ENCODE results near the gene AFF4. TPM values are rescaled to one million over a fixed set of nuclear protein-coding genes. Genes with fewer than 3 reads are reported as not detected.
"Not testable (repeated sequence)": the region's sequence is repeated elsewhere in the genome, so short reads cannot be mapped to it uniquely, and the experiment has no call there.

AFF4 gene
- total RNA-seq, 4 donors from 2014 or later = 55.0 to 87.6 (median 75.3) TPM

DNA sequence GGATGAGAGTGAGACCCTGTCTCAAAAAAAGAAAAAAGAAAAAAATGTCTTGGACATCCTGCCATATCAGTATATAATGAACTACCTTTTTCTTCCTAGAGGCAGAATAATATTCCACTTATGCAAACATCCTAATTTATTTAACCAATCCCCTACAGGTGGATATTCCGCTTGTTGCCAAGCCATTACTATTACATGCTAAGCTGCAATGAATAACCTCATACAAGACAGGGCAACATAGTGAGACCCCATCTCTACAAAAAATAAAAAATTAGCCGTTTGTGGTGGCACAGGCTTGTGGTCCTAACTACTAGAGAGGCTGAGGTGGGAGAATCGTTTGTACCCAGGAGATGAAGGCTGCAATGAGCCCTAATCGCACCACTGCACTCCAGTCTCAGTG is 1.7 kb upstream of the AFF4 start:
- Histone ChIP-seq H3K27me3 (no peaks in the 10 kb centered on the region), H3K36me3 (no peaks in the 10 kb centered on the region), H3K4me3 (no peak overlapping the region), H3K27ac (no peak overlapping the region), H3K9me3 (no peaks in the 10 kb centered on the region), H3K4me1 (peaks cover 3 to 30% (median 3%) of the 10 kb centered on the region in 3 donors)
- TF ChIP-seq EP300 (IDR thresholded peaks at IDR 0.05) = no peak
- no peak for TF ChIP-seq POLR2AphosphoS5 (IDR thresholded peaks at IDR 0.05)
- no peak for TF ChIP-seq POLR2A (IDR thresholded peaks at IDR 0.05)
- TF ChIP-seq, protein P1, sequence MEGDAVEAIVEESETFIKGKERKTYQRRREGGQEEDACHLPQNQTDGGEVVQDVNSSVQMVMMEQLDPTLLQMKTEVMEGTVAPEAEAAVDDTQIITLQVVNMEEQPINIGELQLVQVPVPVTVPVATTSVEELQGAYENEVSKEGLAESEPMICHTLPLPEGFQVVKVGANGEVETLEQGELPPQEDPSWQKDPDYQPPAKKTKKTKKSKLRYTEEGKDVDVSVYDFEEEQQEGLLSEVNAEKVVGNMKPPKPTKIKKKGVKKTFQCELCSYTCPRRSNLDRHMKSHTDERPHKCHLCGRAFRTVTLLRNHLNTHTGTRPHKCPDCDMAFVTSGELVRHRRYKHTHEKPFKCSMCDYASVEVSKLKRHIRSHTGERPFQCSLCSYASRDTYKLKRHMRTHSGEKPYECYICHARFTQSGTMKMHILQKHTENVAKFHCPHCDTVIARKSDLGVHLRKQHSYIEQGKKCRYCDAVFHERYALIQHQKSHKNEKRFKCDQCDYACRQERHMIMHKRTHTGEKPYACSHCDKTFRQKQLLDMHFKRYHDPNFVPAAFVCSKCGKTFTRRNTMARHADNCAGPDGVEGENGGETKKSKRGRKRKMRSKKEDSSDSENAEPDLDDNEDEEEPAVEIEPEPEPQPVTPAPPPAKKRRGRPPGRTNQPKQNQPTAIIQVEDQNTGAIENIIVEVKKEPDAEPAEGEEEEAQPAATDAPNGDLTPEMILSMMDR (IDR thresholded peaks at IDR 0.05) = no peak
- no peak for ATAC-seq
- 81 to 87% methylated on average over 3 of the region's 4 CpGs for WGBS, 2 donors (ENCODE audit: low coverage in 1 of 2)

DNA sequence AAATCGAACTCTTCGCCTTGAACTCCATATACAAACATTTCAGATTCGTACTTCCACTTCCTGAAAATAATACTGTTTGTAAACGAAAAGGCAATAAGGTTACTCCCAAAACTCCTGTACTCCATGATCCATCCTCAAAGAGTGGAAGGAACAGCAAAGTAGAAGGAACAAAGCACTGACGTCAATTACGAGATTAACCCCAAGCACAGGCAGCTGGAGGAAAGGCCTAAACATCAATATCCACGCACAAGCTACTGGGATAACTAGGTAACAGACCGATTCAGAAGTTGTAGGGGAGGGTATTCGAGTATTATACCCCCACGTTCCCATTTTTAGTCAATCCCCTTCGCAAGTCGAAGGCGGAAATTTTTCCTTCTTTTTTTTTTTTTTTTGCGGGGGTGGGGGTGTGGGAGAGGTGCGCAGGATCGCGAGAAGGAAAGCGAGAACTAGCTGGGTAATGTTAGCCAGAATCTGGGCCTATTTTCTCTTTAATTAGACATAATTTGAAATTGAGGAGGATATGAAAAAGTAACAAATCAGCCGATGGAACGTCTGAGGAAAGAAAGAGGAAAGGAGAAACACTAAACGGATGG is 909 bp downstream of the AFF4 start:
- peak overlapping the region; percentile 51 to 100 for H3K4me3 ChIP-seq
- 0 to 1% methylated on average over 19 to 21 of the region's 21 CpGs for WGBS, 2 donors (ENCODE audit: low coverage in 1 of 2)
- no peaks in the 10 kb centered on the region for H3K9me3 ChIP-seq
- peaks cover 3 to 50% (median 3%) of the 10 kb centered on the region in 3 donors for H3K4me1 ChIP-seq
- no peaks in the 10 kb centered on the region for H3K27me3 ChIP-seq
- peak overlapping the region; percentile 88 to 100 (median 100) for H3K27ac ChIP-seq
- no peaks in the 10 kb centered on the region for H3K36me3 ChIP-seq
- ATAC-seq = no peak
- TF ChIP-seq POLR2A (IDR thresholded peaks at IDR 0.05) = no peak
- TF ChIP-seq POLR2AphosphoS5 (IDR thresholded peaks at IDR 0.05) = peak; percentile 60

GRCh38 chr5:132961887-132962286 is 1.5 kb downstream of the AFF4 start:
- Histone ChIP-seq H3K27me3 (no peaks in the 10 kb centered on the region), H3K36me3 (no peaks in the 10 kb centered on the region), H3K9me3 (no peaks in the 10 kb centered on the region), H3K4me1 (peaks cover 3 to 57% (median 3%) of the 10 kb centered on the region in 3 donors), H3K27ac (peak overlapping the region; percentile 88 to 100 (median 100)), H3K4me3 (peak overlapping the region; percentile 51 to 100)
- WGBS, 2 donors (ENCODE audit: low coverage in 1 of 2) = 2 to 11% methylated on average over 5 of the region's 5 CpGs
- no peak for ATAC-seq
- TF ChIP-seq POLR2A (IDR thresholded peaks at IDR 0.05) = no peak
- TF ChIP-seq, protein P1 (IDR thresholded peaks at IDR 0.05) = no peak
- TF ChIP-seq EP300 (IDR thresholded peaks at IDR 0.05) = no peak
- no peak for TF ChIP-seq POLR2AphosphoS5 (IDR thresholded peaks at IDR 0.05)

DNA sequence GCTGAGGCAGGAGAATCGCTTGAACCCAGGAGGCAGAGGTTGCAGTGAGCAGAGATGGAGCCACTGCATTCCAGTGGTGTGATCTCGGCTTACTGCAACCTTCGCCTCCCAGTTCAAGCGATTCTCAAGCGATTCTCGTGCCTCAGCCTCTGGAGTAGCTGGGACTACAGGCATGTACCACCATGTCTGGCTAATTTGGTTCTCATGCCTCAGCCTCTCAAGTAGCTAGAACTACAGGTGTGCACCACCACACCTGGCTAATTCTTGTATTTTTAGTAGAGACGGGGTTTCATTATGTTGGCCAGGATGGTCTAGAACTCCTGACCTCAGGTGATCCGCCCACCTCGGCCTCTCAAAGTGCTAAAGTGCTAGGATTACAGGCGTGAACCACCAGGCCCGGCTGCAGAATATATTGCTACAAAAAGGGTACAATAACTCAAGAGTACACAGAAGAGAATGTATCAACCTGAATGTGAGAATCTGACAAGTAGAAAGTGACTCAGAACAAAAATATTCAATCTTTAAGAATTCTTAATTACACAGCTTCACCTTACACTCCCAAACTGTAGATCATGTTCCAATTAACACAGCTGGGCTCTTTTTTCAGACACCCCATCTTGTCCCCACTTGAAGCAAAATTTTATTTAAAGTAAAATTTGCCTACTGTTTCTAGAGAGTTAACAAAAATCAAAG is 2.2 kb downstream of the AFF4 start:
- Histone ChIP-seq H3K27ac (peak overlapping the region in 3 of 4 donors; percentile 100), H3K4me1 (peaks cover 3 to 62% (median 3%) of the 10 kb centered on the region in 3 donors), H3K4me3 (peak overlapping the region; percentile 51 to 100)
- not testable (repeated sequence) for H3K9me3 ChIP-seq, H3K27me3 ChIP-seq, ATAC-seq, H3K36me3 ChIP-seq
- 40 to 56% methylated on average over 1 to 4 of the region's 11 CpGs for WGBS, 2 donors (ENCODE audit: low coverage in 1 of 2)

- ATAC-seq = not testable (repeated sequence)
- WGBS, 2 donors (ENCODE audit: low coverage in 1 of 2) = 81 to 82% methylated on average over 2 to 3 of the region's 6 CpGs
Observed at GRCh38 chr5:132956166-132956799, 7.2 kb downstream of the AFF4 start.

GRCh38 chr5:132953710-132954109 is 9.7 kb downstream of the AFF4 start:
- Histone ChIP-seq H3K27me3 (no peaks in the 10 kb centered on the region), H3K36me3 (peaks cover 0 to 9% of the 10 kb centered on the region in 2 donors), H3K4me1 (peaks cover 0 to 80% (median 3%) of the 10 kb centered on the region in 3 donors), H3K27ac (peak overlapping the region in 2 of 4 donors; percentile 42 to 47), H3K9me3 (no peaks in the 10 kb centered on the region), H3K4me3 (no peak overlapping the region)
- TF ChIP-seq EP300 (IDR thresholded peaks at IDR 0.05) (no peak), POLR2AphosphoS5 (IDR thresholded peaks at IDR 0.05) (peak; percentile 58), POLR2A (IDR thresholded peaks at IDR 0.05) (no peak)
- TF ChIP-seq, protein P1 (IDR thresholded peaks at IDR 0.05) = no peak
- no peak for ATAC-seq
- 32 to 33% methylated on average over 6 of the region's 6 CpGs for WGBS, 2 donors (ENCODE audit: low coverage in 1 of 2)

More at GRCh38 chr5:132956166-132956799, 7.2 kb downstream of the AFF4 start:
- H3K9me3 ChIP-seq, H3K36me3 ChIP-seq, H3K4me3 ChIP-seq, H3K27ac ChIP-seq, H3K27me3 ChIP-seq: not testable (repeated sequence)
- H3K4me1 ChIP-seq = peaks cover under 1 to 90% (median 6%) of the 10 kb centered on the region in 3 donors

All from gastroesophageal sphincter (tissue), 4 donors.